Mesothelial cell of epicardium (in vitro differentiated cells): Measurements from ENCODE around the gene SLC16A8. TPM values are rescaled to one million over a fixed set of nuclear protein-coding genes. Genes with fewer than 3 reads are reported as not detected.

Source experiments
- DNase-seq, 2 experiments: peaks; one replicate each; pipeline ENCODE4 v3.0.0; 2021; ENCODE audit warnings: low spot score in 2 of 2; ENCODE audit not compliant: unreplicated experiment in 2 of 2
- H3K27ac Mint-ChIP-seq: 2 replicates; pipeline ENCODE4 v1.8.0; 2021; ENCODE audit warnings: mixed read lengths
- H3K27me3 Mint-ChIP-seq: 2 replicates; pipeline ENCODE4 v1.8.0; 2021; ENCODE audit warnings: low read depth, mixed read lengths
- H3K36me3 Mint-ChIP-seq: 2 replicates; pipeline ENCODE4 v1.8.0; 2021; ENCODE audit warnings: mixed read lengths
- H3K4me1 Mint-ChIP-seq: 2 replicates; pipeline ENCODE4 v1.8.0; 2021; ENCODE audit warnings: mixed read lengths
- H3K4me3 Mint-ChIP-seq: 2 replicates; pipeline ENCODE4 v1.8.0; 2021; ENCODE audit warnings: mild to moderate bottlenecking, moderate library complexity, mixed read lengths
- H3K9me3 Mint-ChIP-seq: 2 replicates; pipeline ENCODE4 v1.8.0; 2021; ENCODE audit warnings: mixed read lengths
- CTCF ChIP-seq: fragments of 200-600 bp; sonication (generic); IDR thresholded peaks from one replicate; pipeline ENCODE4 v1.5.0; 2021; ENCODE audit warnings: antibody characterized with exemption; ENCODE audit not compliant: unreplicated experiment
- total RNA-seq: library from RNA; stranded (reverse); gene quantifications from 3 replicates; pipeline ENCODE4 v1.2.1, GENCODE V29; 2021

SLC16A8 gene
- total RNA-seq, 1 donor from 2014 or later: 0.60 TPM

- TF ChIP-seq CTCF: no peak
- H3K36me3 Mint-ChIP-seq: peaks cover 6% of the 10 kb centered on the region
- peak overlapping the region; percentile 44 for H3K4me3 Mint-ChIP-seq
- H3K27ac Mint-ChIP-seq: peak overlapping the region; percentile 53
- peaks cover 16% of the 10 kb centered on the region for H3K4me1 Mint-ChIP-seq
- H3K27me3 Mint-ChIP-seq: no peaks in the 10 kb centered on the region
- no peak for DNase-seq
- no peaks in the 10 kb centered on the region for H3K9me3 Mint-ChIP-seq
Observed at GRCh38 chr22:38097058-38097457, 13.1 kb upstream of the SLC16A8 start.

- no peaks in the 10 kb centered on the region for H3K27me3 Mint-ChIP-seq
- H3K36me3 Mint-ChIP-seq: peaks cover 14% of the 10 kb centered on the region
- peaks cover 5% of the 10 kb centered on the region for H3K4me1 Mint-ChIP-seq
- TF ChIP-seq CTCF: no peak
- no peaks in the 10 kb centered on the region for H3K9me3 Mint-ChIP-seq
- DNase-seq: no peak
- no peak overlapping the region for H3K4me3 Mint-ChIP-seq
- no peak overlapping the region for H3K27ac Mint-ChIP-seq
Observed at GRCh38 chr22:38089474-38089851, 5.5 kb upstream of the SLC16A8 start.

GRCh38 chr22:38088629-38089473 is 4.9 kb upstream of the SLC16A8 start:
- Mint-ChIP-seq H3K4me1 (peaks cover 5% of the 10 kb centered on the region), H3K9me3 (no peaks in the 10 kb centered on the region), H3K36me3 (peaks cover 12% of the 10 kb centered on the region), H3K27ac (no peak overlapping the region), H3K4me3 (no peak overlapping the region), H3K27me3 (no peaks in the 10 kb centered on the region)
- DNase-seq: no peak
- TF ChIP-seq CTCF: no peak

- Mint-ChIP-seq H3K4me1 (peaks cover 9% of the 10 kb centered on the region), H3K27me3 (peaks cover 2% of the 10 kb centered on the region), H3K9me3 (no peaks in the 10 kb centered on the region), H3K27ac (no peak overlapping the region), H3K4me3 (no peak overlapping the region), H3K36me3 (peaks cover 10% of the 10 kb centered on the region)
- DNase-seq: no peak
- TF ChIP-seq CTCF: no peak
Observed at GRCh38 chr22:38087855-38088254, 3.9 kb upstream of the SLC16A8 start.

GRCh38 chr22:38086942-38087341 is 3.0 kb upstream of the SLC16A8 start:
- no peak for TF ChIP-seq CTCF
- DNase-seq: no peak
- Mint-ChIP-seq H3K9me3 (no peaks in the 10 kb centered on the region), H3K36me3 (peaks cover 8% of the 10 kb centered on the region), H3K4me3 (no peak overlapping the region), H3K27me3 (peaks cover 5% of the 10 kb centered on the region), H3K4me1 (peaks cover 9% of the 10 kb centered on the region), H3K27ac (no peak overlapping the region)
